Liver (tissue), 9 donors: Measurements from ENCODE around the gene THRB. TPM values are rescaled to one million over a fixed set of nuclear protein-coding genes. Genes with fewer than 3 reads are reported as not detected.

Source experiments
- DNase-seq: peaks from one replicate; pipeline ENCODE4 v3.0.0-alpha.2; 2017; ENCODE audit warnings: low spot score
- H3K27ac ChIP-seq, 2 donors: one replicate each; pipeline ENCODE4 v1.7.0; 2013; ENCODE audit warnings: inconsistent platforms in 2 of 2, low read length in 2 of 2, control low read depth in 1 of 2, low read depth in 1 of 2, mild to moderate bottlenecking in 1 of 2
- H3K27me3 ChIP-seq, 4 donors: one replicate each; pipeline versions ENCODE4 v1.6.1 to v1.7.0; 2013; ENCODE audit warnings: low read length in 3 of 4, inconsistent platforms in 1 of 4, mild to moderate bottlenecking in 1 of 4, moderate library complexity in 1 of 4; ENCODE audit not compliant: control insufficient read depth in 4 of 4, insufficient read depth in 4 of 4
- H3K36me3 ChIP-seq, 4 donors: one replicate each; pipeline versions ENCODE4 v1.6.1 to v1.7.0; 2013; ENCODE audit warnings: low read length in 3 of 4, mild to moderate bottlenecking in 3 of 4, low read depth in 1 of 4, moderate library complexity in 1 of 4; ENCODE audit not compliant: control insufficient read depth in 4 of 4, insufficient read depth in 3 of 4
- H3K4me1 ChIP-seq, 4 donors: one replicate each; pipeline versions ENCODE4 v1.6.1 to v1.7.0; 2013; ENCODE audit warnings: low read length in 3 of 4, mild to moderate bottlenecking in 3 of 4, moderate library complexity in 1 of 4; ENCODE audit not compliant: control insufficient read depth in 4 of 4, insufficient read depth in 4 of 4
- H3K4me3 ChIP-seq, 3 donors: one replicate each; pipeline versions ENCODE4 v1.6.1 to v1.7.0; 2013; ENCODE audit warnings: low read length in 3 of 3, control low read depth in 1 of 3, low read depth in 1 of 3, mild to moderate bottlenecking in 1 of 3
- H3K9ac ChIP-seq, 2 donors: one replicate each; pipeline ENCODE4 v1.7.0; 2013; ENCODE audit warnings: low read length in 2 of 2, mild to moderate bottlenecking in 2 of 2, moderate library complexity in 2 of 2, control low read depth in 1 of 2, low read depth in 1 of 2
- H3K9me3 ChIP-seq, 4 donors: one replicate each; pipeline versions ENCODE4 v1.6.1 to v1.7.0; 2013; ENCODE audit warnings: low read length in 3 of 4; ENCODE audit not compliant: control insufficient read depth in 4 of 4
- EGR1 ChIP-seq, 2 donors: IDR thresholded peaks; 2 replicates each; pipeline ENCODE4 v1.6.1; 2016 to 2018; ENCODE audit warnings: antibody characterized with exemption in 2 of 2, low read depth in 2 of 2
- FOXA1 ChIP-seq: IDR thresholded peaks from 2 replicates; pipeline ENCODE4 v1.6.1; 2016; ENCODE audit warnings: antibody characterized with exemption
- FOXA2 ChIP-seq: IDR thresholded peaks from 2 replicates; pipeline ENCODE4 v1.6.1; 2016; ENCODE audit warnings: antibody characterized with exemption
- GABPA ChIP-seq, 2 donors: IDR thresholded peaks in 1 of 2; conservative IDR thresholded peaks in 1 of 2; 2 replicates each; pipeline ENCODE4 v1.6.1; 2016; ENCODE audit warnings: antibody characterized with exemption in 2 of 2, mild to moderate bottlenecking in 1 of 2, moderate library complexity in 1 of 2
- HNF4A ChIP-seq, 2 donors: conservative IDR thresholded peaks; 2 replicates each; pipeline ENCODE4 v1.6.1; 2016; ENCODE audit warnings: antibody characterized with exemption in 2 of 2, mild to moderate bottlenecking in 2 of 2
- HNF4G ChIP-seq: IDR thresholded peaks from 2 replicates; pipeline ENCODE4 v1.6.1; 2016; ENCODE audit warnings: antibody characterized with exemption
- JUND ChIP-seq, 2 donors: IDR thresholded peaks; 2 replicates each; pipeline ENCODE4 v1.6.1; 2016; ENCODE audit warnings: antibody characterized with exemption in 2 of 2
- NR2F2 ChIP-seq: IDR thresholded peaks from 2 replicates; pipeline ENCODE4 v1.6.1; 2016; ENCODE audit warnings: antibody characterized with exemption
- RAD21 ChIP-seq, 2 donors: IDR thresholded peaks; 2 replicates each; pipeline ENCODE4 v1.6.1; 2016; ENCODE audit warnings: antibody characterized with exemption in 2 of 2, mild to moderate bottlenecking in 2 of 2
- RXRA ChIP-seq, 2 donors: IDR thresholded peaks; 2 replicates each; pipeline ENCODE4 v1.6.1; 2017 to 2018; ENCODE audit warnings: antibody characterized with exemption in 2 of 2, mild to moderate bottlenecking in 1 of 2
- SP1 ChIP-seq: IDR thresholded peaks from 2 replicates; pipeline ENCODE4 v1.6.1; 2018; ENCODE audit warnings: antibody characterized with exemption, mild to moderate bottlenecking
- TAF1 ChIP-seq: conservative IDR thresholded peaks from 2 replicates; pipeline ENCODE4 v1.6.1; 2016; ENCODE audit warnings: antibody characterized with exemption, mild to moderate bottlenecking
- YY1 ChIP-seq: IDR thresholded peaks from 2 replicates; pipeline ENCODE4 v1.6.1; 2016; ENCODE audit warnings: antibody characterized with exemption, mild to moderate bottlenecking
- WGBS: extraction: QIAGEN DNeasy Blood & Tissue Kit; methylation state at CpG from one replicate; pipeline ENCODE4 v1.1.7; 2013; 5-methylcytosine and 5-hydroxymethylcytosine counted together
- polyA plus RNA-seq, 2 donors: library from polyadenylated mRNA; stranded (reverse) in 1 of 2; unstranded in 1 of 2; fragments of 200-250 nt in 1 of 2; fragments of >200 nt in 1 of 2; fragmentation: Nextera tagmentation in 1 of 2; extraction: Ambion mirVana in 1 of 2; gene quantifications; one replicate each; pipeline versions ENCODE4 v1.2.1 to v1.2.3, GENCODE V29; 2013 to 2015
- total RNA-seq, 2 donors: library from RNA; depleted of rRNA; stranded (reverse); fragments of >200 nt; gene quantifications; one replicate each; pipeline ENCODE4 v1.2.3, GENCODE V29; 2014
- TF ChIP-seq, protein P1 (sequence below): IDR thresholded peaks from 2 replicates; pipeline ENCODE4 v1.6.1; 2016; ENCODE audit warnings: antibody characterized with exemption
- TF ChIP-seq, protein P2 (sequence below): fragments of 150-350 bp; IDR thresholded peaks from 2 replicates; pipeline ENCODE4 v1.5.1; 2017; ENCODE audit warnings: improper control_type of control experiment, low read depth, low read length; ENCODE audit not compliant: missing input control
- TF ChIP-seq, protein P3 (sequence below): IDR thresholded peaks from 2 replicates; pipeline ENCODE4 v1.6.1; 2016; ENCODE audit warnings: antibody characterized with exemption
- TF ChIP-seq, protein P4 (sequence below): IDR thresholded peaks from 2 replicates; pipeline ENCODE4 v1.6.1; 2016; ENCODE audit warnings: antibody characterized with exemption, mild to moderate bottlenecking
- donor health status: healthy.
- donor health status: healthy.
- donor health status: healthy.
- donor health status: healthy.
- donor health status: healthy.

THRB gene
- total and polyA plus RNA-seq, 4 donors, result 5.9 to 23.9 (median 9.3) TPM

DNA sequence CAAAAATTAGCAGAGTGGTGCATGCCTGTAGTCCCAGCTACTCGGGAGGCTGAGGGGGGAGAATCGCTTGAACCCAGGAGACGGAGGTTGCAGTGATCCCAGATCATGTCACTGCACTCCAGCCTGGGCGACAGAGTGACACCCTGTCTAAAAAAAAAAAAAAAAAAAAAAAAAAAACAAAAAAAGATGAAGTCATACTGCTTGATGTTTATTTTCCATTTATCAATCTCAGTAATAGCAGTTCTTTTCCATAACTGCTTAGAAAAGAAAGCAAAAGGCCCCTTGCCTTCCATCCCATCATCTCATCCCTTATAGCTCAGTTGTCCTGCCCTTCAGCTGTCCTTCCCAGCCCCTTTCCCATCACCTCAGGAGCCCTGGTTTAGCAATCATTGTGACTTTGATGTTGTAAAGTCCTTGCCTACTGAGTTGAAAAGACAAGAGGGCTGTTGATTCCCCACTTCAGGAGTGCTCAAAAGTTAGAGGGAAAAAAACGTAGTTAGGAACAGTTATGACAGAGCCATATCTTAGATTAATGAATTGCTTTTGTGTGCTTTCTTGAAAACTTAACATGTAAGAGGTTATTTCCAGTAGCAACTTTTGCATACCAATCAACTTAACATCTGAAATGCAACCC is 18.0 kb upstream of the THRB start:
- H3K9ac ChIP-seq, result no peak overlapping the region
- H3K9me3 ChIP-seq, result no peaks in the 10 kb centered on the region
- WGBS, result 88% methylated on average over 5 of the region's 5 CpGs
- H3K36me3 ChIP-seq, result no peaks in the 10 kb centered on the region
- no peak overlapping the region for H3K4me3 ChIP-seq
- DNase-seq, result no peak
- H3K4me1 ChIP-seq, result no peaks in the 10 kb centered on the region
- TF ChIP-seq EGR1 (IDR thresholded peaks at IDR 0.05; ENCODE audit: low read depth in 2 of 2), result no peak
- TF ChIP-seq SP1, result no peak
- TF ChIP-seq NR2F2, result no peak
- TF ChIP-seq HNF4A (conservative IDR thresholded peaks at IDR 0.05), result no peak
- TF ChIP-seq RXRA (IDR thresholded peaks at IDR 0.05), result no peak
- TF ChIP-seq YY1, result no peak
- TF ChIP-seq HNF4G, result no peak
- TF ChIP-seq JUND (IDR thresholded peaks at IDR 0.05), result no peak
- no peak for TF ChIP-seq FOXA1
- TF ChIP-seq RAD21 (IDR thresholded peaks at IDR 0.05), result no peak
- no peak for TF ChIP-seq GABPA (IDR thresholded peaks at IDR 0.05 in 1 of 2, conservative IDR thresholded peaks at IDR 0.05 in 1 of 2)
- TF ChIP-seq, protein P1, sequence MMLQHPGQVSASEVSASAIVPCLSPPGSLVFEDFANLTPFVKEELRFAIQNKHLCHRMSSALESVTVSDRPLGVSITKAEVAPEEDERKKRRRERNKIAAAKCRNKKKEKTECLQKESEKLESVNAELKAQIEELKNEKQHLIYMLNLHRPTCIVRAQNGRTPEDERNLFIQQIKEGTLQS, result no peak
- TF ChIP-seq FOXA2, result no peak
- TF ChIP-seq, protein P2, sequence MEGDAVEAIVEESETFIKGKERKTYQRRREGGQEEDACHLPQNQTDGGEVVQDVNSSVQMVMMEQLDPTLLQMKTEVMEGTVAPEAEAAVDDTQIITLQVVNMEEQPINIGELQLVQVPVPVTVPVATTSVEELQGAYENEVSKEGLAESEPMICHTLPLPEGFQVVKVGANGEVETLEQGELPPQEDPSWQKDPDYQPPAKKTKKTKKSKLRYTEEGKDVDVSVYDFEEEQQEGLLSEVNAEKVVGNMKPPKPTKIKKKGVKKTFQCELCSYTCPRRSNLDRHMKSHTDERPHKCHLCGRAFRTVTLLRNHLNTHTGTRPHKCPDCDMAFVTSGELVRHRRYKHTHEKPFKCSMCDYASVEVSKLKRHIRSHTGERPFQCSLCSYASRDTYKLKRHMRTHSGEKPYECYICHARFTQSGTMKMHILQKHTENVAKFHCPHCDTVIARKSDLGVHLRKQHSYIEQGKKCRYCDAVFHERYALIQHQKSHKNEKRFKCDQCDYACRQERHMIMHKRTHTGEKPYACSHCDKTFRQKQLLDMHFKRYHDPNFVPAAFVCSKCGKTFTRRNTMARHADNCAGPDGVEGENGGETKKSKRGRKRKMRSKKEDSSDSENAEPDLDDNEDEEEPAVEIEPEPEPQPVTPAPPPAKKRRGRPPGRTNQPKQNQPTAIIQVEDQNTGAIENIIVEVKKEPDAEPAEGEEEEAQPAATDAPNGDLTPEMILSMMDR, result no peak
- TF ChIP-seq, protein P3, sequence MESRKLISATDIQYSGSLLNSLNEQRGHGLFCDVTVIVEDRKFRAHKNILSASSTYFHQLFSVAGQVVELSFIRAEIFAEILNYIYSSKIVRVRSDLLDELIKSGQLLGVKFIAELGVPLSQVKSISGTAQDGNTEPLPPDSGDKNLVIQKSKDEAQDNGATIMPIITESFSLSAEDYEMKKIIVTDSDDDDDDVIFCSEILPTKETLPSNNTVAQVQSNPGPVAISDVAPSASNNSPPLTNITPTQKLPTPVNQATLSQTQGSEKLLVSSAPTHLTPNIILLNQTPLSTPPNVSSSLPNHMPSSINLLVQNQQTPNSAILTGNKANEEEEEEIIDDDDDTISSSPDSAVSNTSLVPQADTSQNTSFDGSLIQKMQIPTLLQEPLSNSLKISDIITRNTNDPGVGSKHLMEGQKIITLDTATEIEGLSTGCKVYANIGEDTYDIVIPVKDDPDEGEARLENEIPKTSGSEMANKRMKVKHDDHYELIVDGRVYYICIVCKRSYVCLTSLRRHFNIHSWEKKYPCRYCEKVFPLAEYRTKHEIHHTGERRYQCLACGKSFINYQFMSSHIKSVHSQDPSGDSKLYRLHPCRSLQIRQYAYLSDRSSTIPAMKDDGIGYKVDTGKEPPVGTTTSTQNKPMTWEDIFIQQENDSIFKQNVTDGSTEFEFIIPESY, result no peak
- TF ChIP-seq, protein P4, sequence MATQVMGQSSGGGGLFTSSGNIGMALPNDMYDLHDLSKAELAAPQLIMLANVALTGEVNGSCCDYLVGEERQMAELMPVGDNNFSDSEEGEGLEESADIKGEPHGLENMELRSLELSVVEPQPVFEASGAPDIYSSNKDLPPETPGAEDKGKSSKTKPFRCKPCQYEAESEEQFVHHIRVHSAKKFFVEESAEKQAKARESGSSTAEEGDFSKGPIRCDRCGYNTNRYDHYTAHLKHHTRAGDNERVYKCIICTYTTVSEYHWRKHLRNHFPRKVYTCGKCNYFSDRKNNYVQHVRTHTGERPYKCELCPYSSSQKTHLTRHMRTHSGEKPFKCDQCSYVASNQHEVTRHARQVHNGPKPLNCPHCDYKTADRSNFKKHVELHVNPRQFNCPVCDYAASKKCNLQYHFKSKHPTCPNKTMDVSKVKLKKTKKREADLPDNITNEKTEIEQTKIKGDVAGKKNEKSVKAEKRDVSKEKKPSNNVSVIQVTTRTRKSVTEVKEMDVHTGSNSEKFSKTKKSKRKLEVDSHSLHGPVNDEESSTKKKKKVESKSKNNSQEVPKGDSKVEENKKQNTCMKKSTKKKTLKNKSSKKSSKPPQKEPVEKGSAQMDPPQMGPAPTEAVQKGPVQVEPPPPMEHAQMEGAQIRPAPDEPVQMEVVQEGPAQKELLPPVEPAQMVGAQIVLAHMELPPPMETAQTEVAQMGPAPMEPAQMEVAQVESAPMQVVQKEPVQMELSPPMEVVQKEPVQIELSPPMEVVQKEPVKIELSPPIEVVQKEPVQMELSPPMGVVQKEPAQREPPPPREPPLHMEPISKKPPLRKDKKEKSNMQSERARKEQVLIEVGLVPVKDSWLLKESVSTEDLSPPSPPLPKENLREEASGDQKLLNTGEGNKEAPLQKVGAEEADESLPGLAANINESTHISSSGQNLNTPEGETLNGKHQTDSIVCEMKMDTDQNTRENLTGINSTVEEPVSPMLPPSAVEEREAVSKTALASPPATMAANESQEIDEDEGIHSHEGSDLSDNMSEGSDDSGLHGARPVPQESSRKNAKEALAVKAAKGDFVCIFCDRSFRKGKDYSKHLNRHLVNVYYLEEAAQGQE, result no peak
- TF ChIP-seq TAF1, result no peak
- no peaks in the 10 kb centered on the region for H3K27me3 ChIP-seq
- no peak overlapping the region for H3K27ac ChIP-seq
